Measurements from ENCODE around the gene ATP4B. TPM values are rescaled to one million over a fixed set of nuclear protein-coding genes. Genes with fewer than 3 reads are reported as not detected.
"Not testable (repeated sequence)": the region's sequence is repeated elsewhere in the genome, so short reads cannot be mapped to it uniquely, and the experiment has no call there.

The ATP4B gene
- total RNA-seq, 3 donors from 2014 or later (not counting 1 experiment from before 2014, with no cell fraction given) = not detected

DNA sequence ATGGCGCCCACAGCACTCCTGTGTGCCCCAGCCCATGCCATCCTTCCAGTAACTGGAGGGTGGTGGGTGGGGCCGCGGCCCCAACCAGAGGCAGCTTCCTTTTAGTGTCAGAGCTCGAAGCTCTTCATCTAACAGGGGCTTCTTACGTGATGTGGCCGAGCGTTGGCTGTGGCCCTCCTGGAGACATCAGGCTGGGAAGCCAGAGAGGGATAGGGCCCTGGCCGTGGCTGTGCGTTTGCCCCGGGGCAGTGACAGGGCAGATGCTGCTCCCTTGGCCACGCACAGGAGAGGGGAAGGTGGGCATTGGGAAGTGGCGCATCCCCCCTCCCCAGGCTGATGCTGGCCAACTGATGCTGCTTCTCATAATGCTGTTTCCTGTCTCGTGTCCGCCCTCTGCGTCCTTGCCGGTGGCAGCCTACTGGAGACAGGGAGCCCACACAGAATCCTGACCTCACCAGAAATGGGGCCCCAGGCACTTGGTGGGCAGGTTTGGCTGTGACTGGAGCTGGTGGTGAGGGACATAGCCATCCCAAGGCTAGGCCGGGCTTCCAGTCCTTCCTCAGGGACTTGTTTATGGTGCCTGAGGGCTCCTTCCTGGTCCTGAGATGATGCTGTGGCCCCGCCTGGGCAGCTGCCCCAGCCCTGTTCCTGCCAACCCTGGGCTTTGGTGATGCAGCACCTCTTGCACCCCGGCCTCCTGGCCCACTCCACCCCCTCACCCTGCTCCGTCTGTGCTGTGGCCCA, 34.3 kb downstream of the ATP4B start:
- H3K27me3 Mint-ChIP-seq (ENCODE audit: low read depth in 2 of 2) = no peaks in the 10 kb centered on the region
- intact Hi-C loops (cut with micrococcal nuclease) = no loop called here
- H3K27ac ChIP-seq (ENCODE audit: low read length) = no peak overlapping the region
- H3K36me3 ChIP-seq (ENCODE audit: control insufficient read depth, insufficient read depth, low read length) = no peaks in the 10 kb centered on the region
- no peaks in the 10 kb centered on the region for H3K9me3 Mint-ChIP-seq
- H3K4me1 Mint-ChIP-seq = peaks cover 3 to 9% of the 10 kb centered on the region in 2 donors
- TF ChIP-seq, protein P1, sequence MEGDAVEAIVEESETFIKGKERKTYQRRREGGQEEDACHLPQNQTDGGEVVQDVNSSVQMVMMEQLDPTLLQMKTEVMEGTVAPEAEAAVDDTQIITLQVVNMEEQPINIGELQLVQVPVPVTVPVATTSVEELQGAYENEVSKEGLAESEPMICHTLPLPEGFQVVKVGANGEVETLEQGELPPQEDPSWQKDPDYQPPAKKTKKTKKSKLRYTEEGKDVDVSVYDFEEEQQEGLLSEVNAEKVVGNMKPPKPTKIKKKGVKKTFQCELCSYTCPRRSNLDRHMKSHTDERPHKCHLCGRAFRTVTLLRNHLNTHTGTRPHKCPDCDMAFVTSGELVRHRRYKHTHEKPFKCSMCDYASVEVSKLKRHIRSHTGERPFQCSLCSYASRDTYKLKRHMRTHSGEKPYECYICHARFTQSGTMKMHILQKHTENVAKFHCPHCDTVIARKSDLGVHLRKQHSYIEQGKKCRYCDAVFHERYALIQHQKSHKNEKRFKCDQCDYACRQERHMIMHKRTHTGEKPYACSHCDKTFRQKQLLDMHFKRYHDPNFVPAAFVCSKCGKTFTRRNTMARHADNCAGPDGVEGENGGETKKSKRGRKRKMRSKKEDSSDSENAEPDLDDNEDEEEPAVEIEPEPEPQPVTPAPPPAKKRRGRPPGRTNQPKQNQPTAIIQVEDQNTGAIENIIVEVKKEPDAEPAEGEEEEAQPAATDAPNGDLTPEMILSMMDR (IDR thresholded peaks at IDR 0.05) = no peak
- no peaks in the 10 kb centered on the region for H3K4me1 ChIP-seq (ENCODE audit: control insufficient read depth, insufficient read depth, low read length)
- no peaks in the 10 kb centered on the region for H3K36me3 Mint-ChIP-seq
- no peak overlapping the region for H3K4me3 ChIP-seq (ENCODE audit: low read length)
- 96% methylated on average over 20 of the region's 20 CpGs for WGBS (ENCODE audit: insufficient coverage)
- H3K27ac Mint-ChIP-seq = no peak overlapping the region
- no peaks in the 10 kb centered on the region for H3K27me3 ChIP-seq (ENCODE audit: control insufficient read depth, insufficient read depth, low read length)
- H3K4me3 Mint-ChIP-seq = no peak overlapping the region
- H3K9me3 ChIP-seq (ENCODE audit: control insufficient read depth, insufficient read depth, low read length) = no peaks in the 10 kb centered on the region
- DNase-seq (no peak), ATAC-seq (peak in 2 of 3 donors; percentile 7 to 55)

DNA sequence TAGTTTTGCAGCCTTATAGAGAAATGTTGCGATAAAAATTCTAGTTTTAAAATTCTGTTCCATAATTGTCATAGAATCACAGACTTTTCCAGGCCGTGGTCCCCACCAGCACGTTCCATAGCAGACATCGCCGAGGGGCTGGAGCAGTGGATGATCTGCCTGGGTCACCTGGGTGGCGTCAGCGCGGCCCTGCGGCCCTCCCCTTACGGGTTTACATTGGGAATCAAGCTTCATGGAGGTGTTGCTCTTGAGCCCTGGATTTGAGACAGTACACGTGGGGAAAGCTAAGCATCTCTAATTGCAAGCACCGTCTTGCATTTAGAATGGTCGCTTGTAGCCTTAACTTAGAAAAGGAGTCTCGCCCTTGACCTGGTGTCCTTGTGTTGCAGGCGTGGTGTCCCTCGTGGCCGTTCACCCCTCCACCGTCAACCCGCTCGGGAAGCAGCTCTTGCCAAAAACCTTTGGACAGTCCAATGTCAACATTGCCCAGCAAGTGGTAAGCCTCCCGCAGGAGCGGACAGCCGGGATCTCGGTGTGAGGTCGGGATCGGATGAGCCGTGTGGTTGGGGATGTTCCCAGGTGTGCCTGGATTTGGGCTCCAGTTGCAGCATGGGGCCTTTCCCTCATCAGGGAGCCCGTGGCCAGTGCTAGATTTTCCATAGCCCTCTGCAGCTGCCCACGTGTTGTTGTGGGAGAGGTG, 35.1 kb downstream of the ATP4B start:
- Mint-ChIP-seq H3K4me1 (peaks cover 0 to 9% of the 10 kb centered on the region in 2 donors), H3K4me3 (no peak overlapping the region), H3K27ac (peak overlapping the region in 1 of 2 donors; percentile 39), H3K27me3 (ENCODE audit: low read depth in 2 of 2) (no peaks in the 10 kb centered on the region), H3K36me3 (no peaks in the 10 kb centered on the region), H3K9me3 (no peaks in the 10 kb centered on the region)
- H3K4me3 ChIP-seq (ENCODE audit: low read length) = no peak overlapping the region
- ATAC-seq (no peak), DNase-seq (no peak)
- no peak overlapping the region for H3K27ac ChIP-seq (ENCODE audit: low read length)
- H3K9me3 ChIP-seq (ENCODE audit: control insufficient read depth, insufficient read depth, low read length) = no peaks in the 10 kb centered on the region
- H3K27me3 ChIP-seq (ENCODE audit: control insufficient read depth, insufficient read depth, low read length) = no peaks in the 10 kb centered on the region
- TF ChIP-seq, protein P1 (IDR thresholded peaks at IDR 0.05) = no peak
- H3K4me1 ChIP-seq (ENCODE audit: control insufficient read depth, insufficient read depth, low read length) = no peaks in the 10 kb centered on the region
- 94% methylated on average over 29 of the region's 29 CpGs for WGBS (ENCODE audit: insufficient coverage)
- intact Hi-C loops (cut with micrococcal nuclease) = no loop called here
- H3K36me3 ChIP-seq (ENCODE audit: control insufficient read depth, insufficient read depth, low read length) = no peaks in the 10 kb centered on the region

DNA sequence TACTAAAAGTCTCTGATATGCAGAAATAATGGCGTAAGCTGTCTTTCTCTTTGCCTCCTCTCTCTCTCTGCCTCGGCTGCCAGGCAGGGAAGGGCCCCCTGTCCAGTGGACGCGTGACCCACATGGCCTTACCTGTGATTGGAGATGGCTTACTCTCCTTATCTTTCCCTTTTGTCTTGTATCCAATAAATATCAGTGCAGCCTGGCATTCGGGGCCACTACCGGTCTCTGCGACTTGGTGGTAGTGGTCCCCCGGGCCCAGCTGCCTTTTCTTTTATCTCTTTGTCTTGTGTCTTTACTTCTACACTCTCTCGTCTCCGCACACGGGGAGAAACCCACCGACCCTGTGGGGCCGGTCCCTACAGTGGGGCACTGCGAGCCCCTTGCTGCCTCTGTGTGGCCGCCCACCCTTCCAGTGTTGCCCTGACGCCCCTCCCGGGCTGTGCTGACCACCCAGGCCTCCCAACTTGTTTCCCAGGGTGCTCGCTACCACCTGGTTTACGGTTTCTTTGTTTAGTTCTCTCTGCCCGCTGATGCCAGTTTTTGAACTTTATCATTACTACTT, 35.9 kb downstream of the ATP4B start:
- H3K4me1 Mint-ChIP-seq; H3K36me3 ChIP-seq (ENCODE audit: control insufficient read depth, insufficient read depth, low read length); H3K4me1 ChIP-seq (ENCODE audit: control insufficient read depth, insufficient read depth, low read length); H3K9me3 ChIP-seq (ENCODE audit: control insufficient read depth, insufficient read depth, low read length); DNase-seq; H3K27ac ChIP-seq (ENCODE audit: low read length); H3K4me3 ChIP-seq (ENCODE audit: low read length); H3K9me3 Mint-ChIP-seq; H3K4me3 Mint-ChIP-seq; H3K36me3 Mint-ChIP-seq; H3K27me3 ChIP-seq (ENCODE audit: control insufficient read depth, insufficient read depth, low read length); ATAC-seq; intact Hi-C loops (cut with micrococcal nuclease); H3K27me3 Mint-ChIP-seq (ENCODE audit: low read depth in 2 of 2): not testable (repeated sequence)
- WGBS (ENCODE audit: insufficient coverage) = 97% methylated on average over 20 of the region's 20 CpGs
- H3K27ac Mint-ChIP-seq = peak overlapping the region in 1 of 2 donors; percentile 39

DNA sequence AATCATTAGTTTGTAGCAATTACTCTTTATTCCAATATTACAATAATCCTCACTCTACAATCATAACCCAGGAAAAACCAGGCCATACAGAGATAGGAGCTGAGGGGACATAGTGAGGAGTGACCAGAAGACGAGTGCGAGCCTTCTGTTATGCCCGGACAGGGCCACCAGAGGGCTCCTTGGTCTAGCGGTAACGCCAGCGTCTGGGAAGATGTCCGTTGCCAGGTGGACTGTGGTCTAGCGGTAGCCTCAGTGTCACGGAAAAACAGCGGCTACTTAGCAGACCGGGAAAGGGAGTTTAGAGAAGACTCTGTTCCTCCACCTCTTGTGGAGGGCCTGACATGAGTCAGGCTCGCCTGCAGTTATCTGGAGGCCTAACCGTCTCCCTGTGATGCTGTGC, 36.5 kb downstream of the ATP4B start:
- DNase-seq; intact Hi-C loops (cut with micrococcal nuclease); H3K27me3 Mint-ChIP-seq (ENCODE audit: low read depth in 2 of 2); H3K36me3 ChIP-seq (ENCODE audit: control insufficient read depth, insufficient read depth, low read length); H3K9me3 Mint-ChIP-seq; H3K4me3 ChIP-seq (ENCODE audit: low read length); H3K27ac Mint-ChIP-seq; H3K27me3 ChIP-seq (ENCODE audit: control insufficient read depth, insufficient read depth, low read length); H3K4me3 Mint-ChIP-seq; H3K27ac ChIP-seq (ENCODE audit: low read length); ATAC-seq; H3K36me3 Mint-ChIP-seq; H3K9me3 ChIP-seq (ENCODE audit: control insufficient read depth, insufficient read depth, low read length); H3K4me1 ChIP-seq (ENCODE audit: control insufficient read depth, insufficient read depth, low read length): not testable (repeated sequence)
- WGBS (ENCODE audit: insufficient coverage) = 96% methylated on average over 11 of the region's 13 CpGs
- peaks cover 0 to 15% of the 10 kb centered on the region in 2 donors for H3K4me1 Mint-ChIP-seq
